Activated B cell treated with CpG ODN at 0.5 μM for 24 hours (primary cell): Measurements from ENCODE around the gene LEPR. TPM values are rescaled to one million over a fixed set of nuclear protein-coding genes. Genes with fewer than 3 reads are reported as not detected.

Source experiments
- ATAC-seq: fragments of 200-7000 bp; cut with Tn5 transposase; one replicate; pipeline ENCODE4 v1.10.0; 2021; ENCODE audit warnings: low read depth, mild to moderate bottlenecking, moderate library complexity
- CTCF ChIA-PET: fragments of 350-600 bp; sonication (Branson Sonifier 250); formaldehyde crosslinking; loops from one replicate; lab custom pipeline; 2021; ENCODE audit warnings: antibody characterized with exemption; lab: Charles Lee
- POLR2A ChIA-PET: fragments of 350-600 bp; sonication (Branson Sonifier 250); formaldehyde crosslinking; loops from one replicate; lab custom pipeline; 2021; ENCODE audit warnings: antibody characterized with exemption; lab: Charles Lee
- DNase-seq: peaks from one replicate; pipeline ENCODE4 v3.0.0; 2022
- H3K27ac Mint-ChIP-seq: one replicate; pipeline ENCODE4 v1.8.0; 2020; ENCODE audit warnings: mixed read lengths
- H3K27me3 Mint-ChIP-seq: one replicate; pipeline ENCODE4 v1.8.0; 2021; ENCODE audit warnings: mixed read lengths
- H3K36me3 Mint-ChIP-seq: one replicate; pipeline ENCODE4 v1.8.0; 2021; ENCODE audit warnings: low read depth, mixed read lengths
- H3K4me1 Mint-ChIP-seq: one replicate; pipeline ENCODE4 v1.8.0; 2021; ENCODE audit warnings: mixed read lengths
- H3K4me3 Mint-ChIP-seq: one replicate; pipeline ENCODE4 v1.8.0; 2020; ENCODE audit warnings: mild to moderate bottlenecking, mixed read lengths
- H3K9me3 Mint-ChIP-seq: one replicate; pipeline ENCODE4 v1.8.0; 2020; ENCODE audit warnings: mixed read lengths
- intact Hi-C: fragments of 100-400 bp; cut with micrococcal nuclease; formaldehyde crosslinking; loops from one replicate; pipeline ENCODE4 v1.15.1; 2024
- total RNA-seq: library from RNA; stranded (reverse); gene quantifications from 2 replicates; pipeline ENCODE4 v1.2.3, GENCODE V29; 2022
- TF ChIP-seq, protein P1 (sequence below): fragments of 200-600 bp; IDR thresholded peaks from one replicate; pipeline ENCODE4 v1.8.0; 2022; ENCODE audit warnings: antibody characterized with exemption, mild to moderate bottlenecking

LEPR gene
- total RNA-seq, 1 donor from 2014 or later = 1.00 TPM

DNA sequence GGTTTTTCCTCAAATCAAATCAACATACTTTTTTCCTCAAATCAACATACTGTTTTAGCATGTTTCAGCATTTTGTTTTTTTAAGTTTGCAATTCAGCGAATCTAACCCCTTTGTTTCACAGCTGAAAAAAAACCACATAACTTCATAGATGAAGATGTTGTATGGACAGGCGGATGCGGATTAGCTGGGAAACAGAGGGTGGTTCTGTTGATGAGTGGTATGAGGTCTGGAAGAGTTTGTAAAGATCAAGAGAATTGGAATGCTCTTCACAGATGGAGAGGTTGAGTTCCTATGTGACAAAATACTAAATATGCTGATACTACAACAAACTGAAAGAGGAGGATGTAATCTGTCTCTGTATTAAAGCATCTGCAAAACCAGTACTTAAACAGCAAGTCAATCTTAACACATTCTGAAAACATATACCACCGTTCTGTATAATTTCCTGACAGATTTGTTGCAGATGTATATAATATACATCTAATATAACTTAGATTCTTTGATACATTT is 10.6 kb upstream of the LEPR start:
- H3K36me3 Mint-ChIP-seq = no peaks in the 10 kb centered on the region
- no peak overlapping the region for H3K27ac Mint-ChIP-seq
- peaks cover 25% of the 10 kb centered on the region for H3K27me3 Mint-ChIP-seq
- DNase-seq = no peak
- intact Hi-C loops = no loop called here
- H3K9me3 Mint-ChIP-seq = peaks cover 4% of the 10 kb centered on the region
- TF ChIP-seq, protein P1, sequence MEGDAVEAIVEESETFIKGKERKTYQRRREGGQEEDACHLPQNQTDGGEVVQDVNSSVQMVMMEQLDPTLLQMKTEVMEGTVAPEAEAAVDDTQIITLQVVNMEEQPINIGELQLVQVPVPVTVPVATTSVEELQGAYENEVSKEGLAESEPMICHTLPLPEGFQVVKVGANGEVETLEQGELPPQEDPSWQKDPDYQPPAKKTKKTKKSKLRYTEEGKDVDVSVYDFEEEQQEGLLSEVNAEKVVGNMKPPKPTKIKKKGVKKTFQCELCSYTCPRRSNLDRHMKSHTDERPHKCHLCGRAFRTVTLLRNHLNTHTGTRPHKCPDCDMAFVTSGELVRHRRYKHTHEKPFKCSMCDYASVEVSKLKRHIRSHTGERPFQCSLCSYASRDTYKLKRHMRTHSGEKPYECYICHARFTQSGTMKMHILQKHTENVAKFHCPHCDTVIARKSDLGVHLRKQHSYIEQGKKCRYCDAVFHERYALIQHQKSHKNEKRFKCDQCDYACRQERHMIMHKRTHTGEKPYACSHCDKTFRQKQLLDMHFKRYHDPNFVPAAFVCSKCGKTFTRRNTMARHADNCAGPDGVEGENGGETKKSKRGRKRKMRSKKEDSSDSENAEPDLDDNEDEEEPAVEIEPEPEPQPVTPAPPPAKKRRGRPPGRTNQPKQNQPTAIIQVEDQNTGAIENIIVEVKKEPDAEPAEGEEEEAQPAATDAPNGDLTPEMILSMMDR = no peak
- CTCF ChIA-PET = no interaction called here
- H3K4me3 Mint-ChIP-seq = no peak overlapping the region
- no peaks in the 10 kb centered on the region for H3K4me1 Mint-ChIP-seq
- POLR2A ChIA-PET = interaction anchor here (1.0 kb wide), 1 partner anchor 10 kb away, joined by 4 read pairs; no protein-coding TSS in a partner anchor
- ATAC-seq = no peak

- TF ChIP-seq, protein P1 = no peak
- peaks cover 22% of the 10 kb centered on the region for H3K27me3 Mint-ChIP-seq
- DNase-seq (no peak), ATAC-seq (no peak)
- peaks cover 4% of the 10 kb centered on the region for H3K9me3 Mint-ChIP-seq
- intact Hi-C loops = no loop called here
- H3K27ac Mint-ChIP-seq = no peak overlapping the region
- no peaks in the 10 kb centered on the region for H3K4me1 Mint-ChIP-seq
- no peaks in the 10 kb centered on the region for H3K36me3 Mint-ChIP-seq
- no peak overlapping the region for H3K4me3 Mint-ChIP-seq
- CTCF ChIA-PET = no interaction called here
- POLR2A ChIA-PET = no interaction called here
Measured at GRCh38 chr1:65412256-65412983, 8.0 kb upstream of the LEPR start.

- ChIA-PET CTCF (no interaction called here), POLR2A (no interaction called here)
- H3K36me3 Mint-ChIP-seq = no peaks in the 10 kb centered on the region
Measured at GRCh38 chr1:65412984-65413375, 7.5 kb upstream of the LEPR start.

DNA sequence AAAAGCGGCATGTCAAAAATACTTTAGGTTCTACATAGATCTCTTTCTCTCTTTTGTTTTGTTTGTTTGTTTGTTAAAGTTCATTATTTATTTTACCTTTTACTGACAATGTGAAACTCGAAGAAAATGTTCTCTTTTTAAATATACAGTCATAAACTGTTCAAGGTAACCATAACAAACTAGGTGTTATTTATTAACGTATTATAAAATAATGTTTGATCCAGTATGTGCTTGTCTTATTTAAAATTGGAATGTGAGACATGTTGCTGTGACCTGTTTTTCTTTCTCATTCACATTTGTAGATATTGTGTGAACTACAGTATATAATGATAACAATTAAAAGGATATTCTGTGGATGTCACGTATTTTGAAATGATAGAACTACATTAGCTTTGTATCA is 5.9 kb upstream of the LEPR start:
- Mint-ChIP-seq H3K4me3 (no peak overlapping the region), H3K36me3 (no peaks in the 10 kb centered on the region), H3K4me1 (peaks cover 8% of the 10 kb centered on the region), H3K27me3 (peaks cover 18% of the 10 kb centered on the region), H3K9me3 (peaks cover 4% of the 10 kb centered on the region), H3K27ac (no peak overlapping the region)
- DNase-seq = no peak
- TF ChIP-seq, protein P1 = no peak
- ATAC-seq = no peak
- CTCF ChIA-PET = no interaction called here
- intact Hi-C loops = no loop called here
- POLR2A ChIA-PET = no interaction called here

More at GRCh38 chr1:65412984-65413375, 7.5 kb upstream of the LEPR start:
- no peak for ATAC-seq
- TF ChIP-seq, protein P1 = no peak
- intact Hi-C loops = no loop called here
- H3K4me1 Mint-ChIP-seq = no peaks in the 10 kb centered on the region
- H3K27ac Mint-ChIP-seq = no peak overlapping the region
- peaks cover 4% of the 10 kb centered on the region for H3K9me3 Mint-ChIP-seq
- no peak for DNase-seq
- no peak overlapping the region for H3K4me3 Mint-ChIP-seq
- peaks cover 21% of the 10 kb centered on the region for H3K27me3 Mint-ChIP-seq

- Mint-ChIP-seq H3K4me1 (peaks cover 11% of the 10 kb centered on the region), H3K27me3 (peaks cover 12% of the 10 kb centered on the region), H3K9me3 (no peaks in the 10 kb centered on the region), H3K36me3 (peaks cover 3% of the 10 kb centered on the region), H3K4me3 (no peak overlapping the region), H3K27ac (no peak overlapping the region)
- ChIA-PET CTCF (no interaction called here), POLR2A (no interaction called here)
- no peak for ATAC-seq
- intact Hi-C loops = no loop called here
- TF ChIP-seq, protein P1 = no peak
- DNase-seq = no peak
Measured at GRCh38 chr1:65416767-65417166, 3.7 kb upstream of the LEPR start.
